DMS114 treated with DMSO at 0.1 percent for 48 hours (cell line): Measurements from ENCODE around the gene ZNF275.
"Not testable (repeated sequence)": the region's sequence is repeated elsewhere in the genome, so short reads cannot be mapped to it uniquely, and the experiment has no call there.

ENCODE experiments used
- DNase-seq: peaks from one replicate; lab custom pipeline; 2025; ENCODE audit not compliant: unreplicated experiment; lab: John Stamatoyannopoulos, UW

ZNF275 gene

DNA sequence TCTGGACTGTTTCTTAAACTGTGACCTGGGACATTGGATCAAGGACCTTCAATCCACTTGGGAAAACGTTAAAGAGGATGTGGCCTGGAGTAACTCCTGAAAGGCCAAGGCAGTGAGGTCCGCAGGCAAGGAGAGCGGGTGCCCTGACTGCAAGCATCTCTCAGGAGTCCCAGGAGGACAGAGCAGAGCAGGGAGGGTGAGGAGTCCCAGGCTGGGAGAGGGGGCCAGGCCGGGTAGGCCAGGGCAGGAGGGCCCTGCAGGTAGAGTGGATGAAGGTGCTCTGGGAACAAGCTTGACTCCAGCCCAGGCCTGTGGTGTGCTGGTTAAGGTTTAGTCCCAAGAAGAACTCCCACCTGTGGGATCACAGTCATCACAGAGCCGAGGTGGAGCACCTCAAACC, 53.4 kb downstream of the ZNF275 start:
- no peak for DNase-seq

DNA sequence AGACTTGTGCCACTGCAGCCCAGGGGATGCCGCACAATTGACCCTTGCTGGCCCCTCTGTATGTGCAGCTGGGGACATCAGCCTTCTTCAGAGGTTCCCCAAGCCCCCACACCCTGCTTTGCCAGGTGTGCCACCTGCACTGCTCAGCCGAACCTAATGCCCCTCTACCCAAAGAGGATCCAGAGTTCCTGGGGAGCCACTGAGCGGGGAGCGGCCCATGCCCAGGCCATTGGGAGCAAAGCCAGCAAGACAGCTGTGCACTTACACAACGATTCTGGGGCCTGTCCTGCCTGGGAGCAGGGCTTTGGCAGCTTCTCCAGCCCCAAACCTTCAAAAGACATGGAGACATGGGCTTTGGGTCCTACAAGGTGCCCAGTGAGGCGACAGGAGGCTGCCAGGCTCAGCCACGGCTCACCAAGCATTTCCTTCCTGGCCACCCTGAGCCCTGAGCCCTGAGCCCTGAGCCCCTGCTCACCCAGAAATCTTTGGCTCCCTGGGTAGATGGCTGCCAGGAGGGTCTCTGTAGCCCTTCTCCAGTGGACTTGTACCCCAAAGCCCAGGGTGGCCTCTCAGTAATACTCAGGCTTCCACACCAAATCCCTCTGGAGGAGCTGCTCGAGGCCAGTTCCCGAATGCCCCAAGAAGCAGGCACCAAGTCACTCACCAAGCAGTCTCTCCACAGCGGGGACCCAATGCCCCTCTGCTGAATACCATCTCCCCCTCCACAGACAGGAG, 54.2 kb downstream of the ZNF275 start:
- no peak for DNase-seq

DNA sequence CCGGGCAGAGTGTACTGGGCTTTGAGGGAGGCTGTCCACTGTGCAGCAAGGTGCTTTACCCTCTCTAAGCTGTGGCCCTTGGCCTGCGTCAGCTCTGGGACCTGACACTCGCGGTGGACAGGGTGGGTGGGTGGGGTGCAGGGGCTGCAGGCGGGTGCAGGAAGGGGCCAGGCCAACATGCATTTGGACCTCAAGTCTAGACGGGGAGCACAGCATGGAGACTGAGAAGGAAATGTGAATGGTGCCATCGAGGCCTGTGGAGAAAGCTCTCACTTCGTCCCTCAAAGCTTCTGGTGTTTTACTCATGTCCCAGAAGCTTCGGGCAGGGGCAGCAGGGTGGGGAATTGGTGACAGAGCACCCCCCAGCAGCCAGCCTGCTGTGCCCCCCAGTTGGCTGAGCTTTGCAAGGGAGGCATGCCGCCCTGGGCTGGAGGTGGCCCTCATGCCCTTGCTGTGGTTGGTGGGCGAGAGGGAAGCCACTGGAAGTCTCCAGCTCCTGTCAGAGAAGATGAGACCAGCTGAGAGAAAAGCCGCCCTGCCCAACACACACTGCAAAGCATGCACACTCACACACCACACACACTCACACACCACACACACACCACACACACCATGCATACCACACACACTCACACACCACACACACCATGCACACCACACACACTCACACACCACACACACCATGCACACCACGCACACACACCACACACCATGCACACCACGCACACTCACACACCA, 54.9 kb downstream of the ZNF275 start:
- no peak for DNase-seq

DNA sequence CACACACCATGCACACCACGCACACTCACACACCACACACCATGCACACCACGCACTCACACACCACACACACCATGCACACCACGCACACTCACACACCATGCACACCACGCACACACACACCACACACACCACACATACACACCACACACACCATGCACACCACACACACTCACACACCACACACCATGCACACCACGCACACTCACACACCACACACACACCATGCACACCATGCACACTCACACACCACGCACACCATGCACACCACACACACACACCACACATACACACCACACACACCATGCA, 55.5 kb downstream of the ZNF275 start:
- DNase-seq, result not testable (repeated sequence)

DNA sequence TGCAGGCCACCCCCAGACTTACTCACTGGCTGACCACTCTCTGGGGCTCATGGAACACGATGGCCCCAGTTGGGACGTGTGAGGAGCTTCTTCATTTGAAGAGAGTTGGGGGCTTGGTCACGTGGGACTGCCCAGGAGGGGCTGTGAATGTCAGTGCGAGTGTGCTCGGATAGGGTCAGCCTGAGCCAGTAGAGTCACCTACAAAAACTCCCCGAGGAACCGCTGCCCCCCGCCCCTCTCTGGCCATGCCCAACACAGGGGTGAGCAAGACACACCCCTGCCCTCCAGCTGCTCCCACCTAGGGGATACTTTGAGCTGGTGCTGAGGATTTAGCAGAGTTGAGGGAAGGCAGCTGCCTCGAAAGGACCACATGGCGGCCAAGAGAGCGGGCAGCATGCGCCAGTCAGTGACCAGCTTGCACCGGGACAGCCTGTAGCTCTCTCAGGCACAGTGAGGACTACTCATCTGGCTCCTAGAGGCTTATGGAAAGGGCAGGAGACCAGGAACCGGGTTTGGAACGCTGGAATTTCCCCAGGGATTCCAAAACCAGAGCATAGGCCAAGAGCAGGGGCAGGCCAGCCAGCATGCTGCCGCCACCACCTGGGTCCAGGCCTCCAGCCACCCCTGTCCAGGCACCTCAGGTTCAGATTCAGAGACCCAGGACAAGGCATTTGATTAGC, 58.8 kb downstream of the ZNF275 start:
- DNase-seq, result no peak

DNA sequence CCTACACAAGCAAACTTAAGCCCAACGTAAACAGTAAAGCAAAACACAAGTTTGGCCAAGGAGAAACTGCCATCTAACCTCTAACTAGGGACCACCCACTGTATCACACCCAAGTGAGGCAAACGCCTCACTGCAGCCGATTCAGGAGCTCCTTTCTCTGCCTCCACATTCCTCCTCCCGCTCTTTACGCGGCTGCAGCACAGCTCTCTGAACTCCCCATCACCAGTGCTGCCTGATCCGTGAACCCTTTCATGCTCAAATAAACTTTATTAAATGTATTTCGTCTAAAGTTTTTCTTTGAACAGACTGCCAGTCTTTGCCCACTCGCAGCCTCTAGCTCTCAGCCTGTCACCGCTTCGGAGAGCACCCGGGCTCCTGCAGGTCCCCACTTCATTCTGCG, 60.7 kb downstream of the ZNF275 start:
- DNase-seq, result no peak

DNA sequence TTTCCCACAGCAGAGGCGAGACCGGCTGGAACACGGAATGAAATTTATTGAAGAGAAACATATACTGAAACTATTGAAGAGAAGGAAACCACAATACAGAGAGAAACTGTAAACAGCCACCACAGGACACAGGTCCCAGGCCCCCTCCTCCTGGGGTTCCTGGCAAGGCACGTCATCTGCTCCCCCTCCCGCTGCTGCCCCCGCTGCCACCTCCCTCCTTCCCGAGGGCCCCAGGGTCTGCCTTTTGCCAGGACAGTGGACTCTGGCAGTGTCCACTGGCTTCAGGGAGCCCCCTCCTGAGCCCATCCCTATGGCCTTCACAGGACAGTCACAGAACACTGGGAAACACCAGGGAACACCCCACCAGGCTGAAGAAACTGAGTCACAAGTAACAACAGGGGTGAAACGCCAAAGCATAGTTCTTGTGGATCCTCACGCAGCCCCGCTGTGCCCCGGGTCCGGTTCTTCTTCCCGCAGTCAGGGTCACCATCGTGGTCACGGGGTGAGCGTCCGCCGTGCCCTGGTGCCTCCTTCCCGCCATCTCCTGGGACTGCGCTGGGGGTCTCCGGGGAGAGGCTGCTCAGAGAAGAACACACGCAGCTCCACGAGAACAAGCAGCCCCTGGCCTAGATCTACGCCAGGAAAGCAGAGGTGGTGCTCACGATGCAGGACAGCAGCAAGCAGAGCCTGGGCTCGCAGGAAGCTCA, 61.8 kb downstream of the ZNF275 start:
- no peak for DNase-seq

DNA sequence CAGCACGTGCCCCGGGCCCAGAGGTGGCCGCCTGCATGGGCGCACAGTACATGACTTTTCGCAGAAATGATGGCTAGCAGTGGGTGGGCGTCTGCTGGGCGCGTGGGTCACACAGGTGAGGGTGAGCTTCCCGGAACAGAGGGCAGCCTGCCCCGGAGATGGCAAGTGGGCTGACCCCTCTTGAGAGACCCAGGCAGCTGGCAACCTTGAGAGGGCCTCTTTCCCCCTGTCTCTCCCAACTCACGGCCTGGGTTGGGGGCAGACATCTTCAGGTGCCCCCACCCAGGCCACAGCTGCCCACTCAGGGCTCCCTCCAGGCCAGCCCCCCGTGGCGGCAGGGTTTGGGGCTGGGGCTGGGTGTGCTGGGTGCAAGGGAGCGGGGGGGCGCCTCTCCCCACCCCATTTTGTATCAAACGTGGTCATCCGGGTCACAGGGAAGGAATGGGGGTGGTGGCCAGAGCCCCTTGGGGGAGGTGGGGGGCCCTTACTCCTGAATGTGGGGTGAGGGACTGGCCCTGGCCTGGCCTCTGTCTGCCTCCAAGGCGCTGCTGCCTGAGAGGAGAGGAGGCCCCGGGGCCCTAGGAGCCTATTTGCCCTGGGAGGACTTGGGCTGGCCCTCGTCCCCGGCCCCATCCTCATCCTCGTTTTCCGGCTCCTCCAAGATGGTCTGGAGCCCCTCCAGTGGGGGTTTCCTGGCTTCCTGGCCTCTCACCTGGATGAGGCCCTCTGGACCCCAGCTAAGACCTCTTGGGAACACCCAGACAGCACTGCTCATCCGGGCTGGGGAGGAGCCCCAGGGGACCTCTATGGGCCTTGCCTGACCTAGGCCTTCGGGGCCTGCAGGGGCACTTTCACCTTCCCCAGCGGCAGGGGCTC, 62.6 kb downstream of the ZNF275 start:
- no peak for DNase-seq

DNA sequence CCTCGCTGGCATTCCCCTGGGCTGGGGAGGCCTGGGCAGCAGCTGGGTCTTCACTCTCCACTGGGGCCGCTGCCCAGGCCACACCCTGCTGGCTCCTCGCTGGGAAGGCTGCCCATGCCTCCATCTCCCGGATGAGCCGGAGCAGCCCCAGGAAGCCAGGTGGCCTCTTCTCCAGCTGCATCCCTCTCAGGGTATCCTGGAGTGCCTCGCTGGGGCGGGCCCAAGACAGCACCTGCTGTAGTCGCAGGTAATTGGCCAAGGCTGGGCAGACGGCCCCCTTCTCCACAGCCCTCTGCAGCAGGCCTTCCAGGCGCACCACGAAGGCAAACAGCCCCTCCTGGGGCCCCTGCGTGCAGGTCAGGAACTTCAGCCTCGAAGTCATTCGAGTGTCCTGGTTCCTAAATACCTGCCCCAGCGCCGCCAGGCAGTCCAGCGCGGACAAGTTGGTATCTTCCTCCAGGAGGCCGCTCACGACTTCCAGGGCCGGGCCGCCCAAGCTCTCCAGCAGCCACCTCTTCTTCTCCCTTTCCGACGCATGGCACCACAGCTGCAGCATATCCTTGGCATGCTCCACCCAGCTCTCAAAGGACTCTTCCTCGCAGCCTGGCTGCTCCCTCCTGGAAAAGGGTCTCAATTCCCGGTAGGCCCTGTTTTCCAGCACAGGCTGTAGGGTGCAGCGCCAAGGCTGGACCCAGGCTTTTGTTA, 63.5 kb downstream of the ZNF275 start:
- no peak for DNase-seq

DNA sequence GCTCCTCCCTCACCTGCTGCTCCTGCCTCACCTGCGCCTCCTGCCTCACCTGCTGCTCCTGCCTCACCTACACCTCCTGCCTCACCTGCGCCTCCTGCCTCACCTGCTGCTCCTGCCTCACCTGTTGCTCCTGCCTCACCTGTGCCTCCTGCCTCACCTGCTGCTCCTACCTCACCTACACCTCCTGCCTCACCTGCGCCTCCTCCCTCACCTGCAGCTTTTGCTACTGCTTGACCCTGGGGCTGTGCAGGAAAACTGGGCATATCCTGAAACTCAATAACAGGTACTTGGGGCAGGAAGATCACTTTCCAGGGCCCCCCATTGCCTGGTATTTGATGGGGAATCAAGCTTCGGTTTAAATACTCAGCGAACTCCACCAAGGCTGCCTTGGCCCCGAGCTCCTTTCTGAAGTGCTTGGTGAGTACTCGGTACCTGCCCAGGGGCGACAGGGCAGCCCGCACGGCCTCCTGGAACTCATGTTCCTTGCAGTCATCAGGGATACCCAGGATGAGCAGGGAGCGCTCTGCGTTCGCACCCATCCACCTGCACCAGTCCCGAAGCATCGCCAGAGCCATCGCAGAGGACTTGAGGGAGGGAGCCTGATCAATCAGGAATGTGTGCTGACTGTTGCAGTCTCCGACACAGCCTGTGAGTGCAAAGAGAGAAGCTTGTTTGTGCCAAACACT, 64.5 kb downstream of the ZNF275 start:
- DNase-seq, result no peak

DNA sequence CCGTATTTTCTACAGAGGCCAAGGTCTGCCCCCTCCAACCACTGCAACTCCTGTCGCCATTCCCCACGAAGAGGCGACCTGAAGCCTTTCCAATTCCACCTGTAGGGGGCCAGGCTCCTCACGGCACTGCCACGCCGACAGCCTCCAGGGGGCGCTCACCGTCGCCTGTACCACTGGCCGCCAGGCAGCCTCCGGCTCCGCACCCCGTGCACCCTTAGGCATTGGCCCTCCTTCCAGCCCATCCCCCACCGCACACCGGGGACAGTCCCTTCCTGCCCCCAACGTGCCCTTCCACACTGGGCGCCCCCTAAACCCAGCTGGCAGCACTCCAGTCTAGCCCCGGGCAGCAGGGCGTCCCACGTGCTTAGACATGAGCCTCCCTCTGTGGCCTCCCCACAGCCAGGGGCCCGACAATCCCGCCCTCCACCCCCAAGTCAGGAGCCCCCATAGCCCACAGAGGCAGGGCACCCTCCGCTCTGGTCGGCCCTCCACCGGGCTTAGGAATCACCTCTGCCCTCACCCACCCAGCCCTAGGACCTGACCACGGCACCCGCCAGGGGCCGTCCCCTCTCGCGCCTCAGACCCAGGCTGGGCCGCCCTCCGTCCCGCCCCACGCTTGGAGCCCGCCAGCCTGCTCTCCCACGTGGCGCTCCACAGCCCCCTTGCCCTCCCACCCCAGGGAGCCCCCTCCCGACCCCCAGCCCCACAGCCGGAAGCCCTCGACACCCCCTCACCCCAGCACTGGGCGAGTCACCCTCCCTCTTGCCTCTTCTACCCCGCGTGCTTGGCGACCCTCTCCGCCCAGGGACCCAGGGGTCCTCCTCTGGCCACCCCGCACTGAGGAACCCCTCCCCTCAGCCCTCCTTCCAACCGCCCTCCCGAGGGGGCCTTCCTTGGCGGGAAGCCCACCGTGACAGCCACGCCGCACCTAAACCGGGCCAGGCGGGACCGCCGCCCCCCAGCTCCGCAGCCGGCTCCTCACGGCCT, 66.5 kb downstream of the ZNF275 start:
- no peak for DNase-seq

DNA sequence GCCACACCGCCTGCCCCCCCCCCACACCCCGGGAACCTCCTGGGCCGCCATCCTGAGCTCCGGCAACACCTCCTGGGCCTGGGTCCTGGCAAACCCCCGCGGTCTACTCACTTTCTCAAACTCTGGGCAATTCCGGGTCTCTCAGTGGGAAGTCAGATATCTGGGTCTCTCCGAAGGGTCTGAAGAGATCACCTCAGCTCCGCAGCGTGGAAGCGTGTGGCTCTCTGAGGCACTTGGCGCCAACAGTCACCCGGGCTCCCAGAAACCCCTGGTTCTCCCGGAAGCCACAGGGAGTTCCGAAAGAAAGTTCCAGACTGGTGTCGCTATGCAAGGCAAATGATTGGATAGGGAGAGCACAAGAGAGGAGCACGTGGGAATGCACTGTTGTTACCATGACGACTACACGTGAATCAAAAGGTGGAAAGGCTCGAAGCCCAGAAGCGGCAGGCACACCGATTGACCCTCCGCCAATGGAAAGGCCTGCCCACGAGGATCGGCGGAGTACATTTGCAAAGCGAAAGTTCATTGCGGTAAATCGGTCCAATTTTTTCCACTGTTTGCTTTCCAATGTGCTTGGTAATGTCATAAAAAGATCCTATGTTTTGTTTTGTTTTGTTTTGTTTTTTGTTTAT, 67.3 kb downstream of the ZNF275 start, which contains the start of gene PNMA6E:
Gene PNMA6E, minus strand, starts transcription at position 218 of the 632 bp plus-strand sequence. CDS start 2,501 bp downstream, outside the sequence.
- no peak for DNase-seq
